OCI-LY7 (cell line): Measurements from ENCODE around the gene HYOU1. TPM values are rescaled to one million over a fixed set of nuclear protein-coding genes. Genes with fewer than 3 reads are reported as not detected.

Experiments
- BruUV-seq: library from RNA; stranded (reverse); fragments of 400-500 nt; replicated peaks from 2 replicates; lab custom pipeline; 2021; lab: Mats Ljungman, UMichigan
- CTCF ChIA-PET: fragments of 300-600 bp; sonication (Branson Sonifier 250); formaldehyde crosslinking; loops from one replicate; lab custom pipeline; 2022; ENCODE audit warnings: antibody characterized with exemption; ENCODE audit not compliant: unreplicated experiment; lab: Charles Lee
- POLR2A ChIA-PET: fragments of 300-600 bp; sonication (Branson Sonifier 250); formaldehyde crosslinking; loops from one replicate; lab custom pipeline; 2022; ENCODE audit warnings: antibody characterized with exemption; lab: Charles Lee
- DNase-seq: peaks from one replicate; pipeline ENCODE4 v3.0.0-alpha.2; 2015; ENCODE audit warnings: low spot score
- H2AFZ ChIP-seq: fragments of 200-600 bp; sonication (generic), shearing (Covaris generic); 2 replicates; pipeline ENCODE4 v1.6.1; 2014; ENCODE audit warnings: mild to moderate bottlenecking, antibody characterized with exemption, low read length, moderate library complexity
- H3K27ac ChIP-seq: fragments of 200-600 bp; sonication (generic); 2 replicates; pipeline ENCODE4 v1.5.1; 2014; ENCODE audit warnings: mixed run types, low read depth, mild to moderate bottlenecking, moderate library complexity, low read length, inconsistent platforms; ENCODE audit not compliant: poor library complexity, severe bottlenecking
- H3K36me3 ChIP-seq: fragments of 200-600 bp; sonication (generic); 2 replicates; pipeline ENCODE4 v1.6.1; 2014; ENCODE audit warnings: mild to moderate bottlenecking, antibody characterized with exemption, low read length, moderate library complexity, mixed read lengths; ENCODE audit not compliant: insufficient read depth
- H3K4me1 ChIP-seq: fragments of 200-600 bp; sonication (generic); 2 replicates; pipeline ENCODE4 v1.5.1; 2014; ENCODE audit warnings: mild to moderate bottlenecking, low read length; ENCODE audit not compliant: insufficient read depth, poor library complexity, severe bottlenecking
- H3K4me2 ChIP-seq: fragments of 200-600 bp; sonication (generic); 2 replicates; pipeline ENCODE4 v1.6.1; 2014; ENCODE audit warnings: mild to moderate bottlenecking, low read length
- H3K4me3 ChIP-seq: fragments of 200-600 bp; sonication (generic); 2 replicates; pipeline ENCODE4 v1.5.1; 2014; ENCODE audit warnings: mild to moderate bottlenecking, low read depth, low read length; ENCODE audit not compliant: poor library complexity, severe bottlenecking
- H3K79me2 ChIP-seq: fragments of 200-600 bp; sonication (generic); 2 replicates; pipeline ENCODE4 v1.6.1; 2016; ENCODE audit warnings: low read depth, mild to moderate bottlenecking, low read length, moderate library complexity, mixed read lengths; ENCODE audit not compliant: insufficient read depth
- H3K9me2 ChIP-seq: fragments of 200-600 bp; sonication (generic); 2 replicates; pipeline ENCODE4 v1.6.1; 2016; ENCODE audit warnings: mild to moderate bottlenecking, low read length, mixed read lengths; ENCODE audit not compliant: insufficient read depth
- H3K9me3 ChIP-seq: fragments of 200-600 bp; sonication (generic); 2 replicates; pipeline ENCODE4 v1.6.1; 2014; ENCODE audit warnings: mild to moderate bottlenecking, mixed run types, low read length, mixed read lengths
- H4K20me1 ChIP-seq: fragments of 200-600 bp; sonication (generic); 2 replicates; pipeline ENCODE4 v1.6.1; 2014; ENCODE audit warnings: mild to moderate bottlenecking, antibody characterized with exemption, low read length, moderate library complexity, mixed read lengths; ENCODE audit not compliant: insufficient read depth
- CTCF ChIP-seq: fragments of 200-600 bp; sonication (generic); conservative IDR thresholded peaks from 2 replicates; pipeline ENCODE4 v1.5.1; 2014; ENCODE audit warnings: mild to moderate bottlenecking, antibody characterized with exemption, low read length, moderate library complexity, mixed read lengths
- EZH2phosphoT487 ChIP-seq: fragments of 200-600 bp; sonication (generic); IDR thresholded peaks from 2 replicates; pipeline ENCODE4 v1.6.1; 2018; ENCODE audit warnings: low read depth, borderline replicate concordance, mild to moderate bottlenecking, mixed run types, antibody characterized with exemption, low read length, moderate library complexity, mixed read lengths
- intact Hi-C: fragments of 100-400 bp; cut with micrococcal nuclease; formaldehyde crosslinking; loops from one replicate; pipeline ENCODE4 v1.10.0; 2022; ENCODE audit not compliant: unreplicated experiment
- total RNA-seq, 2 experiments: library from RNA; depleted of rRNA in 1 of 2; stranded (reverse); fragments of >200 nt in 1 of 2; shearing (Covaris generic) in 1 of 2; gene quantifications; 2 replicates each; pipeline ENCODE4 v1.2.3, GENCODE V29; 2014 to 2022

Gene HYOU1
- total RNA-seq, 2 experiments from 2014 or later = 86.6 to 117 TPM

GRCh38 chr11:119093942-119094815, 37.2 kb upstream of the HYOU1 start:
- Histone ChIP-seq H3K27ac (peak overlapping the region; percentile 79), H3K9me3 (no peaks in the 10 kb centered on the region), H3K36me3 (peaks cover 77% of the 10 kb centered on the region), H3K9me2 (no peaks in the 10 kb centered on the region), H3K4me2 (peak overlapping the region; percentile 79), H3K4me1 (peaks cover 71% of the 10 kb centered on the region), H2AFZ (no peak overlapping the region), H3K4me3 (peak overlapping the region; percentile 81), H3K79me2 (peaks cover 38% of the 10 kb centered on the region), H4K20me1 (peaks cover 23% of the 10 kb centered on the region)
- intact Hi-C loops = loop anchor here (2.0 kb wide), 3 partner anchors 75 to 165 kb away; partner anchors contain the start of genes RPS25 and TRAPPC4
- DNase-seq = peak; percentile 58
- POLR2A ChIA-PET = interaction anchor here (0.6 to 5.4 kb wide), 6 partner anchors 9 to 102 kb away, joined by 4 to 41 read pairs (median 6); partner anchors contain the start of genes C2CD2L and HMBS
- no peak for TF ChIP-seq EZH2phosphoT487
- TF ChIP-seq CTCF = no peak
- BruUV-seq = no TSS peak
- CTCF ChIA-PET = interaction anchor here (0.6 kb wide), 1 partner anchor 9 kb away, joined by 3 read pairs; the partner anchor contains the start of gene HMBS

GRCh38 chr11:119092880-119093842, 36.2 kb upstream of the HYOU1 start:
- Histone ChIP-seq H3K4me2 (peak overlapping the region; percentile 79), H2AFZ (no peak overlapping the region), H4K20me1 (peaks cover 23% of the 10 kb centered on the region), H3K79me2 (peaks cover 38% of the 10 kb centered on the region), H3K36me3 (peaks cover 68% of the 10 kb centered on the region), H3K4me1 (peaks cover 66% of the 10 kb centered on the region), H3K9me2 (no peaks in the 10 kb centered on the region), H3K9me3 (no peaks in the 10 kb centered on the region), H3K4me3 (peak overlapping the region; percentile 81), H3K27ac (peak overlapping the region; percentile 79)
- no TSS peak for BruUV-seq
- POLR2A ChIA-PET = interaction anchor here (0.7 to 1.2 kb wide), 3 partner anchors 9 to 71 kb away, joined by 3 read pairs; partner anchors contain the start of genes DPAGT1 and VPS11
- no peak for DNase-seq
- TF ChIP-seq EZH2phosphoT487 = no peak
- TF ChIP-seq CTCF = no peak
- CTCF ChIA-PET = no interaction called here
- intact Hi-C loops = no loop called here
